Fibroblast of mammary gland (primary cell): ENCODE data around the gene PRF1.

Source experiments
- DNase-seq: peaks from one replicate; pipeline ENCODE4 v3.0.0-alpha.2; 2010; ENCODE audit warnings: low read depth
- H3K4me3 ChIP-seq: 2 replicates; pipeline ENCODE4 v1.5.1; 2011; ENCODE audit warnings: low read depth, mild to moderate bottlenecking, low read length, moderate library complexity; ENCODE audit not compliant: control insufficient read depth
- CTCF ChIP-seq: conservative IDR thresholded peaks from 2 replicates; pipeline ENCODE4 v1.5.1; 2011; ENCODE audit warnings: low read depth, low read length, inconsistent platforms; ENCODE audit not compliant: control insufficient read depth, insufficient read depth

PRF1 gene

GRCh38 chr10:70558871-70559810 is 43.4 kb downstream of the PRF1 start:
- TF ChIP-seq CTCF = peak; percentile 45
- peak overlapping the region; percentile 16 for H3K4me3 ChIP-seq
- peak; percentile 63 for DNase-seq

GRCh38 chr10:70558295-70558694 is 44.2 kb downstream of the PRF1 start:
- TF ChIP-seq CTCF = no peak
- H3K4me3 ChIP-seq = no peak overlapping the region
- no peak for DNase-seq

- no peak for DNase-seq
- no peak for TF ChIP-seq CTCF
- H3K4me3 ChIP-seq = no peak overlapping the region
Measured at GRCh38 chr10:70557876-70558275, 44.7 kb downstream of the PRF1 start.

GRCh38 chr10:70557086-70557845 is 45.3 kb downstream of the PRF1 start:
- H3K4me3 ChIP-seq = no peak overlapping the region
- no peak for DNase-seq
- no peak for TF ChIP-seq CTCF

GRCh38 chr10:70555371-70555770 is 47.2 kb downstream of the PRF1 start:
- no peak for TF ChIP-seq CTCF
- DNase-seq = no peak
- no peak overlapping the region for H3K4me3 ChIP-seq

GRCh38 chr10:70552586-70552985 is 50.0 kb downstream of the PRF1 start:
- DNase-seq = no peak
- H3K4me3 ChIP-seq = no peak overlapping the region
- no peak for TF ChIP-seq CTCF
